GM12892 (cell line): ENCODE measurements around the gene RNF141.
A peak's percentile ranks its signal among the peaks of the same experiment; 100 is the strongest.

Source experiments
- DNase-seq: peaks from one replicate; pipeline ENCODE4 v3.0.0; 2011; ENCODE audit not compliant: insufficient read length
- FAIRE-seq: peaks from 2 replicates; lab custom pipeline; 2011; peaks lifted over from hg19 to GRCh38; lab: Jason Lieb, UNC
- POLR2A ChIP-seq: IDR thresholded peaks from 2 replicates; pipeline ENCODE4 v1.6.1; 2011; ENCODE audit warnings: low read depth, low read length, control low read depth
- POLR2AphosphoS5 ChIP-seq: IDR thresholded peaks from 2 replicates; pipeline ENCODE4 v1.6.1; 2011; ENCODE audit warnings: low read depth, low read length, control low read depth
- TAF1 ChIP-seq: IDR thresholded peaks from 2 replicates; pipeline ENCODE4 v1.6.1; 2011; ENCODE audit warnings: low read depth, mild to moderate bottlenecking, control low read depth, low read length, borderline replicate concordance

RNF141 gene

GRCh38 chr11:10500757-10501684 is 40.0 kb downstream of the RNF141 start:
- FAIRE-seq (no peak), DNase-seq (no peak)
- TF ChIP-seq POLR2A, result no peak
- TF ChIP-seq POLR2AphosphoS5, result no peak
- no peak for TF ChIP-seq TAF1

GRCh38 chr11:10499874-10500601 is 40.9 kb downstream of the RNF141 start:
- FAIRE-seq, result no peak
- no peak for DNase-seq
- TF ChIP-seq POLR2A (no peak), TAF1 (no peak), POLR2AphosphoS5 (no peak)

- TF ChIP-seq POLR2A, result no peak
- TF ChIP-seq POLR2AphosphoS5, result no peak
- no peak for TF ChIP-seq TAF1
- FAIRE-seq, result peak; percentile 14
- DNase-seq, result no peak
Measured at GRCh38 chr11:10499452-10499851, 41.5 kb downstream of the RNF141 start.

- no peak for TF ChIP-seq POLR2A
- TF ChIP-seq TAF1, result no peak
- TF ChIP-seq POLR2AphosphoS5, result no peak
- DNase-seq (no peak), FAIRE-seq (no peak)
Measured at GRCh38 chr11:10498426-10499250, 42.3 kb downstream of the RNF141 start.

GRCh38 chr11:10498022-10498400 is 43.0 kb downstream of the RNF141 start:
- TF ChIP-seq POLR2AphosphoS5 (no peak), TAF1 (no peak), POLR2A (no peak)
- FAIRE-seq (no peak), DNase-seq (no peak)

GRCh38 chr11:10497371-10498021 is 43.5 kb downstream of the RNF141 start:
- no peak for FAIRE-seq
- DNase-seq, result no peak
- TF ChIP-seq POLR2AphosphoS5 (no peak), POLR2A (no peak)

- DNase-seq, result no peak
- TF ChIP-seq POLR2A (no peak), TAF1 (no peak), POLR2AphosphoS5 (no peak)
- no peak for FAIRE-seq
Measured at GRCh38 chr11:10496296-10496936, 44.6 kb downstream of the RNF141 start.

GRCh38 chr11:10495464-10495786 is 45.6 kb downstream of the RNF141 start:
- TF ChIP-seq TAF1 (no peak), POLR2A (no peak), POLR2AphosphoS5 (no peak)
- FAIRE-seq (no peak), DNase-seq (no peak)

GRCh38 chr11:10494636-10495463 is 46.1 kb downstream of the RNF141 start:
- FAIRE-seq (no peak), DNase-seq (no peak)
- TF ChIP-seq POLR2AphosphoS5 (no peak), POLR2A (no peak), TAF1 (no peak)
